ENCODE measurements around the gene ZSCAN26.

ZSCAN26 gene

GRCh38 chr6:28266962-28267694 lies at the start of gene ZSCAN26:
Gene ZSCAN26 (plus strand): TSS chr6:28267143. CDS start chr6:28271920, 4,777 bp downstream.
- DNase-seq, result peak; percentile 80

- no peak for DNase-seq
These were observed 49.1 kb upstream of the ZSCAN26 start for GRCh38 chr6:28217890-28218289.

- peak; percentile 41 for DNase-seq
These were observed 48.4 kb upstream of the ZSCAN26 start for GRCh38 chr6:28218312-28219248.

GRCh38 chr6:28220257-28221133 lies 46.4 kb upstream of the ZSCAN26 start:
- peak; percentile 32 for DNase-seq

GRCh38 chr6:28224131-28225055 lies 42.5 kb upstream of the ZSCAN26 start:
- DNase-seq, result no peak

- DNase-seq, result peak; percentile 81
These were observed 41.7 kb upstream of the ZSCAN26 start, which contains the start of gene ZSCAN9 for GRCh38 chr6:28225056-28225834. Gene ZSCAN9 (plus strand): TSS chr6:28225275. CDS start chr6:28227085, 1,810 bp downstream.

- no peak for DNase-seq
These were observed 40.5 kb upstream of the ZSCAN26 start for GRCh38 chr6:28226460-28226859.

- DNase-seq, result no peak
These were observed 34.2 kb upstream of the ZSCAN26 start for GRCh38 chr6:28232785-28233184.

- DNase-seq, result no peak
These were observed 31.0 kb upstream of the ZSCAN26 start for GRCh38 chr6:28235912-28236452.

GRCh38 chr6:28239636-28240035 lies 27.3 kb upstream of the ZSCAN26 start:
- no peak for DNase-seq

- DNase-seq, result no peak
These were observed 26.5 kb upstream of the ZSCAN26 start for GRCh38 chr6:28240471-28240870.

GRCh38 chr6:28243946-28244345 lies 23.0 kb upstream of the ZSCAN26 start:
- DNase-seq, result no peak

GRCh38 chr6:28245206-28245941 lies 21.6 kb upstream of the ZSCAN26 start:
- DNase-seq, result no peak

GRCh38 chr6:28248916-28249315 lies 18.0 kb upstream of the ZSCAN26 start:
- no peak for DNase-seq

- no peak for DNase-seq
These were observed 16.2 kb upstream of the ZSCAN26 start for GRCh38 chr6:28250747-28251146.

- DNase-seq, result no peak
These were observed 15.3 kb upstream of the ZSCAN26 start for GRCh38 chr6:28251661-28252008.

- DNase-seq, result peak; percentile 75
These were observed 14.7 kb upstream of the ZSCAN26 start, which contains the start of gene ZKSCAN4 for GRCh38 chr6:28252009-28252975. Gene ZKSCAN4 (minus strand): TSS chr6:28252269. CDS start chr6:28251980, 289 bp downstream.

GRCh38 chr6:28254121-28254519 lies 12.8 kb upstream of the ZSCAN26 start:
- DNase-seq, result no peak

Data from NCI-H526 treated with DMSO at 0.1 percent for 48 hours (cell line).